ENCODE data around the gene C19orf81. TPM values are rescaled to one million over a fixed set of nuclear protein-coding genes. Genes with fewer than 3 reads are reported as not detected.

The C19orf81 gene
- total RNA-seq, 1 donor from 2014 or later = not detected

- Mint-ChIP-seq H3K27ac (ENCODE audit: unreplicated experiment) (no peak overlapping the region), H3K27me3 (ENCODE audit: low read depth, unreplicated experiment) (no peaks in the 10 kb centered on the region), H3K4me3 (ENCODE audit: unreplicated experiment) (no peak overlapping the region), H3K36me3 (ENCODE audit: low read depth, unreplicated experiment) (no peaks in the 10 kb centered on the region), H3K9me3 (ENCODE audit: unreplicated experiment) (peaks cover 20% of the 10 kb centered on the region), H3K4me1 (ENCODE audit: low read depth, unreplicated experiment) (no peaks in the 10 kb centered on the region)
- no peaks in the 10 kb centered on the region for H4K20me1 ChIP-seq (ENCODE audit: insufficient read depth, low read length)
- no peak overlapping the region for H3K27ac ChIP-seq (ENCODE audit: low read depth, low read length)
- no peaks in the 10 kb centered on the region for H3K9me3 ChIP-seq (ENCODE audit: insufficient read depth, low read depth, low read length)
- TF ChIP-seq CTCF (IDR thresholded peaks at IDR 0.05; ENCODE audit: insufficient read depth, low read depth, low read length) (no peak), EZH2 (IDR thresholded peaks at IDR 0.05; ENCODE audit: insufficient read depth, low read length) (no peak)
- H3K4me2 ChIP-seq (ENCODE audit: low read length) = no peak overlapping the region
- no peaks in the 10 kb centered on the region for H3K4me1 ChIP-seq (ENCODE audit: insufficient read depth, low read length)
- H3K4me3 ChIP-seq (ENCODE audit: insufficient read depth, low read depth, low read length) = no peak overlapping the region
- DNase-seq (ENCODE audit: low read depth) = no peak
- H3K27me3 ChIP-seq (ENCODE audit: insufficient read depth, low read length) = no peaks in the 10 kb centered on the region
- H3K36me3 ChIP-seq (ENCODE audit: insufficient read depth, low read length) = no peaks in the 10 kb centered on the region
- no peak for FAIRE-seq
- no peaks in the 10 kb centered on the region for H3K79me2 ChIP-seq (ENCODE audit: insufficient read depth, low read length)
- no peak overlapping the region for H2AFZ ChIP-seq (ENCODE audit: low read depth, low read length)
- no peak overlapping the region for H3K9ac ChIP-seq (ENCODE audit: low read length)
Observed at GRCh38 chr19:50647879-50648615, 1.2 kb upstream of the C19orf81 start.

- Histone ChIP-seq H2AFZ (ENCODE audit: low read depth, low read length) (no peak overlapping the region), H3K9me3 (ENCODE audit: insufficient read depth, low read depth, low read length) (no peaks in the 10 kb centered on the region), H3K4me3 (ENCODE audit: insufficient read depth, low read depth, low read length) (no peak overlapping the region), H3K27me3 (ENCODE audit: insufficient read depth, low read length) (no peaks in the 10 kb centered on the region), H3K27ac (ENCODE audit: low read depth, low read length) (no peak overlapping the region), H3K4me1 (ENCODE audit: insufficient read depth, low read length) (no peaks in the 10 kb centered on the region), H4K20me1 (ENCODE audit: insufficient read depth, low read length) (no peaks in the 10 kb centered on the region), H3K9ac (ENCODE audit: low read length) (no peak overlapping the region), H3K36me3 (ENCODE audit: insufficient read depth, low read length) (no peaks in the 10 kb centered on the region), H3K4me2 (ENCODE audit: low read length) (no peak overlapping the region), H3K79me2 (ENCODE audit: insufficient read depth, low read length) (no peaks in the 10 kb centered on the region)
- no peaks in the 10 kb centered on the region for H3K27me3 Mint-ChIP-seq (ENCODE audit: low read depth, unreplicated experiment)
- TF ChIP-seq EZH2 (IDR thresholded peaks at IDR 0.05; ENCODE audit: insufficient read depth, low read length) = no peak
- TF ChIP-seq CTCF (IDR thresholded peaks at IDR 0.05; ENCODE audit: insufficient read depth, low read depth, low read length) = no peak
- no peaks in the 10 kb centered on the region for H3K36me3 Mint-ChIP-seq (ENCODE audit: low read depth, unreplicated experiment)
- FAIRE-seq (no peak), DNase-seq (ENCODE audit: low read depth) (no peak)
- no peak overlapping the region for H3K4me3 Mint-ChIP-seq (ENCODE audit: unreplicated experiment)
- H3K4me1 Mint-ChIP-seq (ENCODE audit: low read depth, unreplicated experiment) = no peaks in the 10 kb centered on the region
- no peak overlapping the region for H3K27ac Mint-ChIP-seq (ENCODE audit: unreplicated experiment)
- peaks cover 25% of the 10 kb centered on the region for H3K9me3 Mint-ChIP-seq (ENCODE audit: unreplicated experiment)
Observed at GRCh38 chr19:50648659-50649058, 586 bp upstream of the C19orf81 start.

- H3K27ac Mint-ChIP-seq (ENCODE audit: unreplicated experiment) = no peak overlapping the region
- H3K4me3 ChIP-seq (ENCODE audit: insufficient read depth, low read depth, low read length) = no peak overlapping the region
- H3K36me3 Mint-ChIP-seq (ENCODE audit: low read depth, unreplicated experiment) = no peaks in the 10 kb centered on the region
- H3K79me2 ChIP-seq (ENCODE audit: insufficient read depth, low read length) = no peaks in the 10 kb centered on the region
- no peak for DNase-seq (ENCODE audit: low read depth)
- peaks cover 30% of the 10 kb centered on the region for H3K9me3 Mint-ChIP-seq (ENCODE audit: unreplicated experiment)
- TF ChIP-seq EZH2 (IDR thresholded peaks at IDR 0.05; ENCODE audit: insufficient read depth, low read length) (no peak), CTCF (IDR thresholded peaks at IDR 0.05; ENCODE audit: insufficient read depth, low read depth, low read length) (no peak)
- H3K9me3 ChIP-seq (ENCODE audit: insufficient read depth, low read depth, low read length) = no peaks in the 10 kb centered on the region
- no peaks in the 10 kb centered on the region for H3K27me3 ChIP-seq (ENCODE audit: insufficient read depth, low read length)
- no peak overlapping the region for H3K4me2 ChIP-seq (ENCODE audit: low read length)
- no peaks in the 10 kb centered on the region for H3K36me3 ChIP-seq (ENCODE audit: insufficient read depth, low read length)
- H3K4me3 Mint-ChIP-seq (ENCODE audit: unreplicated experiment) = no peak overlapping the region
- H4K20me1 ChIP-seq (ENCODE audit: insufficient read depth, low read length) = no peaks in the 10 kb centered on the region
- no peak overlapping the region for H3K9ac ChIP-seq (ENCODE audit: low read length)
- no peaks in the 10 kb centered on the region for H3K4me1 Mint-ChIP-seq (ENCODE audit: low read depth, unreplicated experiment)
- no peak for FAIRE-seq
- H3K4me1 ChIP-seq (ENCODE audit: insufficient read depth, low read length) = no peaks in the 10 kb centered on the region
- no peak overlapping the region for H2AFZ ChIP-seq (ENCODE audit: low read depth, low read length)
- no peak overlapping the region for H3K27ac ChIP-seq (ENCODE audit: low read depth, low read length)
- no peaks in the 10 kb centered on the region for H3K27me3 Mint-ChIP-seq (ENCODE audit: low read depth, unreplicated experiment)
Observed at GRCh38 chr19:50651174-50651573, 1.9 kb downstream of the C19orf81 start.
